Neural crest cell (in vitro differentiated cells): ENCODE data around the gene PCBP3. TPM values are rescaled to one million over a fixed set of nuclear protein-coding genes. Genes with fewer than 3 reads are reported as not detected.

Source experiments
- DNase-seq: peaks from one replicate; pipeline ENCODE4 v3.0.0; 2021; ENCODE audit warnings: low read depth, mixed read lengths, low spot score
- H3K27ac Mint-ChIP-seq: one replicate; pipeline ENCODE4 v1.8.0; 2021; ENCODE audit warnings: mild to moderate bottlenecking, mixed read lengths; ENCODE audit not compliant: unreplicated experiment
- H3K27me3 Mint-ChIP-seq: 2 replicates; pipeline ENCODE4 v1.8.0; 2021; ENCODE audit warnings: low read depth, mild to moderate bottlenecking, mixed read lengths
- H3K36me3 Mint-ChIP-seq: 2 replicates; pipeline ENCODE4 v1.8.0; 2021; ENCODE audit warnings: low read depth, mild to moderate bottlenecking, mixed read lengths
- H3K4me1 Mint-ChIP-seq: 2 replicates; pipeline ENCODE4 v1.8.0; 2021; ENCODE audit warnings: mixed read lengths
- H3K4me3 Mint-ChIP-seq: one replicate; pipeline ENCODE4 v1.8.0; 2021; ENCODE audit warnings: mild to moderate bottlenecking, mixed read lengths
- H3K9me3 Mint-ChIP-seq: 2 replicates; pipeline ENCODE4 v1.8.0; 2021; ENCODE audit warnings: mixed read lengths
- CTCF ChIP-seq: fragments of 200-600 bp; sonication (generic); conservative IDR thresholded peaks from 2 replicates; pipeline ENCODE4 v1.5.0; 2021; ENCODE audit warnings: antibody characterized with exemption, mild to moderate bottlenecking
- total RNA-seq: library from RNA; stranded (reverse); gene quantifications from 2 replicates; pipeline ENCODE4 v1.2.1, GENCODE V29; 2021

PCBP3 gene
- total RNA-seq, 1 donor from 2014 or later, result 5.1 TPM

GRCh38 chr21:45988366-45989347 lies 345.1 kb downstream of the PCBP3 start:
- no peak overlapping the region for H3K27ac Mint-ChIP-seq
- no peak for DNase-seq

GRCh38 chr21:45989355-45990048 lies 346.0 kb downstream of the PCBP3 start:
- Mint-ChIP-seq H3K9me3 (no peaks in the 10 kb centered on the region), H3K4me3 (no peak overlapping the region), H3K27ac (no peak overlapping the region), H3K4me1 (peaks cover 8% of the 10 kb centered on the region), H3K36me3 (peaks cover 8% of the 10 kb centered on the region), H3K27me3 (no peaks in the 10 kb centered on the region)
- no peak for TF ChIP-seq CTCF
- DNase-seq, result no peak

More at GRCh38 chr21:45988366-45989347, 345.1 kb downstream of the PCBP3 start:
- H3K36me3 Mint-ChIP-seq, result peaks cover 12% of the 10 kb centered on the region
- no peak overlapping the region for H3K4me3 Mint-ChIP-seq
- no peaks in the 10 kb centered on the region for H3K9me3 Mint-ChIP-seq
- H3K4me1 Mint-ChIP-seq, result peaks cover 10% of the 10 kb centered on the region
- H3K27me3 Mint-ChIP-seq, result no peaks in the 10 kb centered on the region
- TF ChIP-seq CTCF, result no peak

GRCh38 chr21:45990049-45990711 lies 346.7 kb downstream of the PCBP3 start:
- Mint-ChIP-seq H3K4me1 (peaks cover 1% of the 10 kb centered on the region), H3K9me3 (no peaks in the 10 kb centered on the region), H3K27me3 (no peaks in the 10 kb centered on the region), H3K4me3 (no peak overlapping the region), H3K36me3 (peaks cover 1% of the 10 kb centered on the region), H3K27ac (no peak overlapping the region)
- no peak for TF ChIP-seq CTCF
- DNase-seq, result no peak

- TF ChIP-seq CTCF, result no peak
- Mint-ChIP-seq H3K4me3 (no peak overlapping the region), H3K27ac (peak overlapping the region; percentile 67), H3K9me3 (no peaks in the 10 kb centered on the region), H3K27me3 (no peaks in the 10 kb centered on the region), H3K36me3 (no peaks in the 10 kb centered on the region), H3K4me1 (no peaks in the 10 kb centered on the region)
- DNase-seq, result no peak
Measured at GRCh38 chr21:45990741-45991605, 347.4 kb downstream of the PCBP3 start.
